SK-N-SH (cell line): ENCODE data around the gene TMTC2. TPM values are rescaled to one million over a fixed set of nuclear protein-coding genes. Genes with fewer than 3 reads are reported as not detected.

Experiments
- CTCF ChIA-PET: fragments of 300-600, 350-600 bp; formaldehyde crosslinking; extraction: SDS; loops from one replicate; lab custom pipeline; 2021; lab: Yijun Ruan, JAX
- POLR2A ChIA-PET: fragments of 350-600 bp; sonication (Branson Sonifier 250); formaldehyde crosslinking; extraction: SDS; loops from one replicate; lab custom pipeline; 2020; ENCODE audit warnings: antibody characterized with exemption, inconsistent platforms; lab: Yijun Ruan, JAX
- DNase-seq: peaks from one replicate; pipeline ENCODE4 v3.0.0; 2012
- H2AFZ ChIP-seq: fragments of 200-600 bp; sonication (generic); 2 replicates; pipeline ENCODE4 v1.8.1; 2016; ENCODE audit warnings: antibody characterized with exemption, mild to moderate bottlenecking, low read depth
- H3F3A ChIP-seq: fragments of 200-600 bp; sonication (generic); replicated peaks from 2 replicates; pipeline ENCODE3; 2016; ENCODE audit warnings: antibody characterized with exemption, mild to moderate bottlenecking; ENCODE audit not compliant: insufficient read depth
- H3K27ac ChIP-seq, 2 experiments: fragments of 200-500 bp in 1 of 2; fragments of 200-600 bp in 1 of 2; sonication (Bioruptor generic) in 1 of 2; sonication (generic), shearing (Covaris generic) in 1 of 2; 2 replicates each; pipeline versions ENCODE4 v1.5.1 to v1.6.1; 2014 to 2016; ENCODE audit warnings: low read depth in 2 of 2, inconsistent platforms in 1 of 2, low read length in 1 of 2, mild to moderate bottlenecking in 1 of 2, mixed read lengths in 1 of 2
- H3K27me3 ChIP-seq: fragments of 200-600 bp; sonication (generic), shearing (Covaris generic); 2 replicates; pipeline ENCODE4 v1.6.1; 2016; ENCODE audit warnings: mixed run types; ENCODE audit not compliant: insufficient read depth
- H3K36me3 ChIP-seq, 2 experiments: fragments of 200-500 bp in 1 of 2; fragments of 200-600 bp in 1 of 2; sonication (Bioruptor generic) in 1 of 2; sonication (generic) in 1 of 2; replicated peaks in 1 of 2; 2 replicates each; pipeline versions ENCODE3 to v1.5.1; 2014 to 2016; ENCODE audit warnings: low read length in 1 of 2, mild to moderate bottlenecking in 1 of 2; ENCODE audit not compliant: insufficient read depth in 2 of 2, control insufficient read depth in 1 of 2
- H3K4me1 ChIP-seq, 2 experiments: fragments of 200-500 bp in 1 of 2; fragments of 200-600 bp in 1 of 2; sonication (Bioruptor generic) in 1 of 2; sonication (generic), shearing (Covaris generic) in 1 of 2; 2 replicates each; pipeline versions ENCODE4 v1.5.1 to v1.6.1; 2014 to 2016; ENCODE audit warnings: low read depth in 1 of 2, low read length in 1 of 2, mixed run types in 1 of 2; ENCODE audit not compliant: insufficient read depth in 2 of 2, control insufficient read depth in 1 of 2
- H3K4me2 ChIP-seq: fragments of 200-600 bp; sonication (generic), shearing (Covaris generic); 2 replicates; pipeline ENCODE4 v1.6.1; 2017; ENCODE audit warnings: mixed run types
- H3K4me3 ChIP-seq, 2 experiments: fragments of 200-500 bp in 1 of 2; fragments of 200-600 bp in 1 of 2; sonication (Bioruptor generic) in 1 of 2; sonication (generic), shearing (Covaris generic) in 1 of 2; 2 replicates each; pipeline versions ENCODE4 v1.5.1 to v1.8.1; 2014 to 2016; ENCODE audit warnings: low read depth in 2 of 2, inconsistent platforms in 1 of 2, low read length in 1 of 2, mild to moderate bottlenecking in 1 of 2, mixed read lengths in 1 of 2, moderate library complexity in 1 of 2
- H3K79me2 ChIP-seq: fragments of 200-600 bp; sonication (generic); 2 replicates; pipeline ENCODE4 v1.8.1; 2017; ENCODE audit warnings: mild to moderate bottlenecking; ENCODE audit not compliant: insufficient read depth
- H3K9ac ChIP-seq: fragments of 200-600 bp; sonication (generic); 2 replicates; pipeline ENCODE4 v1.6.1; 2017; ENCODE audit warnings: mixed run types
- H3K9me2 ChIP-seq: fragments of 200-600 bp; sonication (generic); 2 replicates; pipeline ENCODE4 v1.6.1; 2017; ENCODE audit warnings: mixed run types
- H3K9me3 ChIP-seq: fragments of 200-600 bp; sonication (generic); 2 replicates; pipeline ENCODE4 v1.6.1; 2017; ENCODE audit warnings: mixed run types, mild to moderate bottlenecking, moderate library complexity
- H4K20me1 ChIP-seq: fragments of 200-600 bp; sonication (generic); 2 replicates; pipeline ENCODE4 v1.6.1; 2017; ENCODE audit warnings: mild to moderate bottlenecking, mixed run types; ENCODE audit not compliant: insufficient read depth
- ELF1 ChIP-seq: IDR thresholded peaks from 2 replicates; pipeline ENCODE4 v1.4.0; 2012
- EP300 ChIP-seq, 2 experiments: IDR thresholded peaks; 2 replicates each; pipeline versions ENCODE4 v1.4.0 to v1.6.1; 2012; ENCODE audit warnings: borderline replicate concordance in 1 of 2, low read depth in 1 of 2, low read length in 1 of 2
- EZH2phosphoT487 ChIP-seq: fragments of 200-600 bp; sonication (generic); IDR thresholded peaks from 2 replicates; pipeline ENCODE4 v1.6.1; 2017; ENCODE audit warnings: low read depth, mixed run types, mild to moderate bottlenecking, antibody characterized with exemption, moderate library complexity, borderline replicate concordance
- FOSL2 ChIP-seq: IDR thresholded peaks from 2 replicates; pipeline ENCODE4 v1.4.0; 2012; ENCODE audit warnings: low read depth, mild to moderate bottlenecking, moderate library complexity, borderline replicate concordance
- GATA2 ChIP-seq: sonication (generic); formaldehyde crosslinking; IDR thresholded peaks from 2 replicates; pipeline ENCODE4 v1.5.0; 2020; ENCODE audit warnings: mild to moderate bottlenecking, missing genetic modification reagents
- MEF2A ChIP-seq: IDR thresholded peaks from 2 replicates; pipeline ENCODE4 v1.4.0; 2012; ENCODE audit warnings: low read depth, borderline replicate concordance
- NFIC ChIP-seq: IDR thresholded peaks from 2 replicates; pipeline ENCODE4 v1.4.0; 2012; ENCODE audit warnings: borderline replicate concordance
- REST ChIP-seq: IDR thresholded peaks from 2 replicates; pipeline ENCODE4 v1.6.1; 2012; ENCODE audit warnings: mild to moderate bottlenecking, low read depth, low read length, moderate library complexity
- RFX5 ChIP-seq: IDR thresholded peaks from 2 replicates; pipeline ENCODE4 v1.6.1; 2012; ENCODE audit warnings: mild to moderate bottlenecking, improper control_type of control experiment, low read length
- SIN3A ChIP-seq: IDR thresholded peaks from 2 replicates; pipeline ENCODE4 v1.6.1; 2012; ENCODE audit warnings: low read depth, mild to moderate bottlenecking, low read length, moderate library complexity, borderline replicate concordance
- SMC3 ChIP-seq: IDR thresholded peaks from 2 replicates; pipeline ENCODE4 v1.6.1; 2012; ENCODE audit warnings: low read depth, low read length, improper control_type of control experiment
- TAF1 ChIP-seq: IDR thresholded peaks from 2 replicates; pipeline ENCODE4 v1.6.1; 2012; ENCODE audit warnings: low read depth, mild to moderate bottlenecking, low read length, moderate library complexity, borderline replicate concordance
- USF1 ChIP-seq: IDR thresholded peaks from 2 replicates; pipeline ENCODE4 v1.4.0; 2012; ENCODE audit warnings: low read depth, borderline replicate concordance
- YY1 ChIP-seq: IDR thresholded peaks from 2 replicates; pipeline ENCODE4 v1.4.0; 2012; ENCODE audit warnings: low read depth, mild to moderate bottlenecking
- WGBS: methylation state at CpG from one replicate; pipeline ENCODE4 v1.1.6; 2017; ENCODE audit warnings: low lambda C conversion rate; 5-methylcytosine and 5-hydroxymethylcytosine counted together
- polyA plus RNA-seq, 3 experiments: library from polyadenylated mRNA; depleted of rRNA; stranded (reverse); fragments of >200 nt; gene quantifications; 2 replicates each; pipeline ENCODE4 v1.2.3, GENCODE V29; 2012
- TF ChIP-seq, protein P1 (sequence below): IDR thresholded peaks from 2 replicates; pipeline ENCODE4 v1.4.0; 2012; ENCODE audit warnings: low read depth
- TF ChIP-seq, protein P2 (sequence below): fragments of 150-350 bp; IDR thresholded peaks from 2 replicates; pipeline ENCODE4 v1.6.1; 2016; ENCODE audit warnings: mild to moderate bottlenecking, low read depth, low read length

TMTC2 gene
- polyA plus RNA-seq, 1 of the 3 experiments (the other 2 are of a cell fraction), result 4.1 TPM

GRCh38 chr12:82694276-82694675 is 7.6 kb downstream of the TMTC2 start:
- H3K9ac ChIP-seq, result no peak overlapping the region
- ChIA-PET POLR2A (no interaction called here), CTCF (interaction anchor here (1.2 kb wide), 1 partner anchor 15 kb away, joined by 4 read pairs; no protein-coding TSS in a partner anchor)
- no peaks in the 10 kb centered on the region for H3F3A ChIP-seq
- 90% methylated on average over 3 of the region's 3 CpGs for WGBS
- no peaks in the 10 kb centered on the region for H3K27me3 ChIP-seq
- H3K27ac ChIP-seq, result no peak overlapping the region
- no peak overlapping the region for H3K4me2 ChIP-seq
- H3K36me3 ChIP-seq, result peaks cover 12 to 19% of the 10 kb centered on the region in 2 experiments
- H2AFZ ChIP-seq, result no peak overlapping the region
- H3K4me1 ChIP-seq, result peaks cover 0 to 8% of the 10 kb centered on the region in 2 experiments; a peak in 2 of 4 replicates
- DNase-seq, result no peak
- TF ChIP-seq SIN3A, result no peak
- TF ChIP-seq NFIC, result no peak
- TF ChIP-seq REST, result no peak
- no peak for TF ChIP-seq FOSL2
- H4K20me1 ChIP-seq, result no peaks in the 10 kb centered on the region
- H3K79me2 ChIP-seq, result no peaks in the 10 kb centered on the region
- H3K4me3 ChIP-seq, result no peak overlapping the region
- H3K9me3 ChIP-seq, result no peaks in the 10 kb centered on the region
- H3K9me2 ChIP-seq, result 0 out of 2 replicates have a peak, but pooled peaks cover 2% of the 10 kb centered on the region

GRCh38 chr12:82694970-82695369 is 8.3 kb downstream of the TMTC2 start:
- ChIA-PET POLR2A (no interaction called here), CTCF (interaction anchor here (1.8 kb wide), 1 partner anchor 9 kb away, joined by 8 read pairs; no protein-coding TSS in a partner anchor)
- 89% methylated on average over 2 of the region's 2 CpGs for WGBS
- H3K9me2 ChIP-seq, result 0 out of 2 replicates have a peak, but pooled peaks cover 2% of the 10 kb centered on the region
- no peaks in the 10 kb centered on the region for H3K79me2 ChIP-seq
- no peak overlapping the region for H3K9ac ChIP-seq
- H3K4me1 ChIP-seq, result peaks cover 0 to 8% of the 10 kb centered on the region in 2 experiments; a peak in 2 of 4 replicates
- H3K4me2 ChIP-seq, result no peak overlapping the region
- no peak overlapping the region for H2AFZ ChIP-seq
- H3K36me3 ChIP-seq, result peaks cover 12 to 19% of the 10 kb centered on the region in 2 experiments
- H3F3A ChIP-seq, result no peaks in the 10 kb centered on the region
- no peaks in the 10 kb centered on the region for H4K20me1 ChIP-seq
- H3K4me3 ChIP-seq, result no peak overlapping the region
- no peak overlapping the region for H3K27ac ChIP-seq
- no peaks in the 10 kb centered on the region for H3K9me3 ChIP-seq
- no peaks in the 10 kb centered on the region for H3K27me3 ChIP-seq
- no peak for DNase-seq
- TF ChIP-seq YY1 (no peak), RFX5 (no peak), SMC3 (no peak), USF1 (no peak), NFIC (no peak), EP300 (IDR thresholded peaks at IDR 0.05; ENCODE audit: borderline replicate concordance in 1 of 2, low read depth in 1 of 2, low read length in 1 of 2) (no peak), FOSL2 (no peak), MEF2A (no peak), TAF1 (no peak), GATA2 (CRISPR knock-in tag) (no peak), EZH2phosphoT487 (no peak), ELF1 (no peak)
- TF ChIP-seq, protein P1, sequence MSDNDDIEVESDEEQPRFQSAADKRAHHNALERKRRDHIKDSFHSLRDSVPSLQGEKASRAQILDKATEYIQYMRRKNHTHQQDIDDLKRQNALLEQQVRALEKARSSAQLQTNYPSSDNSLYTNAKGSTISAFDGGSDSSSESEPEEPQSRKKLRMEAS, result no peak
- TF ChIP-seq, protein P2, sequence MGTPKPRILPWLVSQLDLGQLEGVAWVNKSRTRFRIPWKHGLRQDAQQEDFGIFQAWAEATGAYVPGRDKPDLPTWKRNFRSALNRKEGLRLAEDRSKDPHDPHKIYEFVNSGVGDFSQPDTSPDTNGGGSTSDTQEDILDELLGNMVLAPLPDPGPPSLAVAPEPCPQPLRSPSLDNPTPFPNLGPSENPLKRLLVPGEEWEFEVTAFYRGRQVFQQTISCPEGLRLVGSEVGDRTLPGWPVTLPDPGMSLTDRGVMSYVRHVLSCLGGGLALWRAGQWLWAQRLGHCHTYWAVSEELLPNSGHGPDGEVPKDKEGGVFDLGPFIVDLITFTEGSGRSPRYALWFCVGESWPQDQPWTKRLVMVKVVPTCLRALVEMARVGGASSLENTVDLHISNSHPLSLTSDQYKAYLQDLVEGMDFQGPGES, result no peak
- TF ChIP-seq, all 33 proteins: peak for 0
